GM18508 (cell line): Measurements from ENCODE around the gene B4GALNT4.
"Not testable (repeated sequence)": the region's sequence is repeated elsewhere in the genome, so short reads cannot be mapped to it uniquely, and the experiment has no call there.

ENCODE experiments used
- ATAC-seq: cut with Tn5 transposase; IDR thresholded peaks from one replicate; pipeline ENCODE4 v1.9.1; 2021; ENCODE audit warnings: moderate number of reproducible peaks; ENCODE audit not compliant: insufficient read depth, unreplicated experiment

The B4GALNT4 gene

GRCh38 chr11:335779-336658 lies 33.3 kb upstream of the B4GALNT4 start:
- no peak for ATAC-seq

GRCh38 chr11:336659-337198 lies 32.6 kb upstream of the B4GALNT4 start:
- no peak for ATAC-seq

GRCh38 chr11:337711-338110 lies 31.6 kb upstream of the B4GALNT4 start:
- ATAC-seq = no peak

- no peak for ATAC-seq
Measured at GRCh38 chr11:339963-340362, 29.3 kb upstream of the B4GALNT4 start.

- no peak for ATAC-seq
Measured at GRCh38 chr11:340539-341512, 28.5 kb upstream of the B4GALNT4 start.

- ATAC-seq = no peak
Measured at GRCh38 chr11:342328-342727, 27.0 kb upstream of the B4GALNT4 start.

- ATAC-seq = no peak
Measured at GRCh38 chr11:344836-345578, 24.3 kb upstream of the B4GALNT4 start.

- ATAC-seq = no peak
Measured at GRCh38 chr11:346529-346928, 22.8 kb upstream of the B4GALNT4 start.

- ATAC-seq = not testable (repeated sequence)
Measured at GRCh38 chr11:349270-349954, 19.9 kb upstream of the B4GALNT4 start.

GRCh38 chr11:350033-350722 lies 19.1 kb upstream of the B4GALNT4 start:
- not testable (repeated sequence) for ATAC-seq

- no peak for ATAC-seq
Measured at GRCh38 chr11:350723-351255, 18.5 kb upstream of the B4GALNT4 start.

- ATAC-seq = no peak
Measured at GRCh38 chr11:351411-351810, 17.9 kb upstream of the B4GALNT4 start.

GRCh38 chr11:352456-353031 lies 16.8 kb upstream of the B4GALNT4 start:
- ATAC-seq = no peak

GRCh38 chr11:353179-353873 lies 16.0 kb upstream of the B4GALNT4 start:
- no peak for ATAC-seq

- no peak for ATAC-seq
Measured at GRCh38 chr11:355581-356458, 13.5 kb upstream of the B4GALNT4 start.

GRCh38 chr11:356610-357009 lies 12.7 kb upstream of the B4GALNT4 start:
- ATAC-seq = no peak

- ATAC-seq = no peak
Measured at GRCh38 chr11:357582-357981, 11.7 kb upstream of the B4GALNT4 start.
